CD4-positive, alpha-beta T cell (primary cell): ENCODE results near the gene SRSF10. TPM values are rescaled to one million over a fixed set of nuclear protein-coding genes. Genes with fewer than 3 reads are reported as not detected.

ENCODE experiments used
- ATAC-seq: fragments of 200-7000 bp; cut with Tn5 transposase; one replicate; pipeline ENCODE4 v1.10.0; 2022; ENCODE audit warnings: mild to moderate bottlenecking; ENCODE audit not compliant: poor library complexity
- CTCF ChIA-PET: fragments of 350-600 bp; sonication (Branson Sonifier 250); formaldehyde crosslinking; loops from one replicate; lab custom pipeline; 2021; ENCODE audit warnings: antibody characterized with exemption, inconsistent platforms; lab: Charles Lee
- POLR2A ChIA-PET: fragments of 350-600 bp; sonication (Branson Sonifier 250); formaldehyde crosslinking; loops from one replicate; lab custom pipeline; 2021; ENCODE audit warnings: antibody characterized with exemption, inconsistent platforms; lab: Charles Lee
- DNase-seq, 14 experiments: peaks; one replicate each; pipeline ENCODE4 v3.0.0-alpha.2; 2013 to 2020; ENCODE audit warnings: mixed read lengths in 2 of 14
- H3K27ac ChIP-seq, 2 donors: one replicate each; pipeline versions ENCODE4 v1.5.1 to v1.7.0; 2013; ENCODE audit warnings: low read length in 2 of 2, low read depth in 1 of 2, mild to moderate bottlenecking in 1 of 2
- H3K27me3 ChIP-seq, 2 experiments: 1 replicate in 1 of 2; 2 replicates in 1 of 2; pipeline versions ENCODE4 v1.6.1 to v1.7.0; 2013; ENCODE audit warnings: low read length in 2 of 2, control low read depth in 1 of 2, mild to moderate bottlenecking in 1 of 2, moderate library complexity in 1 of 2; ENCODE audit not compliant: insufficient read depth in 2 of 2, control insufficient read depth in 1 of 2
- H3K36me3 ChIP-seq: one replicate; pipeline ENCODE4 v1.6.1; 2013; ENCODE audit warnings: low read length, control low read depth; ENCODE audit not compliant: insufficient read depth
- H3K4me1 ChIP-seq: one replicate; pipeline ENCODE4 v1.6.1; 2013; ENCODE audit warnings: low read length, control low read depth; ENCODE audit not compliant: insufficient read depth
- H3K4me3 ChIP-seq: one replicate; pipeline ENCODE4 v1.5.1; 2013; ENCODE audit warnings: mild to moderate bottlenecking, low read length, moderate library complexity
- H3K9me3 ChIP-seq, 2 experiments: 1 replicate in 1 of 2; 2 replicates in 1 of 2; pipeline versions ENCODE4 v1.6.1 to v1.7.0; 2013; ENCODE audit warnings: low read length in 2 of 2, mild to moderate bottlenecking in 2 of 2, control low read depth in 1 of 2, moderate library complexity in 1 of 2; ENCODE audit not compliant: control insufficient read depth in 1 of 2, insufficient read depth in 1 of 2
- H3K27ac Mint-ChIP-seq: one replicate; pipeline ENCODE4 v1.8.0; 2020; ENCODE audit warnings: mixed read lengths
- H3K27me3 Mint-ChIP-seq: one replicate; pipeline ENCODE4 v1.8.0; 2021; ENCODE audit warnings: mixed read lengths
- H3K36me3 Mint-ChIP-seq: one replicate; pipeline ENCODE4 v1.8.0; 2021; ENCODE audit warnings: low read depth, mixed read lengths
- H3K4me1 Mint-ChIP-seq: one replicate; pipeline ENCODE4 v1.8.0; 2021; ENCODE audit warnings: low read depth, mixed read lengths
- H3K4me3 Mint-ChIP-seq: one replicate; pipeline ENCODE4 v1.8.0; 2020; ENCODE audit warnings: mild to moderate bottlenecking, mixed read lengths
- H3K9me3 Mint-ChIP-seq: one replicate; pipeline ENCODE4 v1.8.0; 2020; ENCODE audit warnings: mixed read lengths
- intact Hi-C, 2 experiments: fragments of 100-400 bp; cut with DNase I in 1 of 2; cut with micrococcal nuclease in 1 of 2; formaldehyde crosslinking; loops; one replicate each; pipeline versions ENCODE4 v1.15.1 to v1.9.0; 2023 to 2025; cut with DNase I, micrococcal nuclease
- total RNA-seq, 174 experiments: library from RNA in 2 of 174; stranded (reverse) in 2 of 174; gene quantifications; one replicate each; pipeline ENCODE4 v1.2.3 and lab custom pipeline; 2021 to 2026
- TF ChIP-seq, protein P1 (sequence below): fragments of 200-600 bp; IDR thresholded peaks from one replicate; pipeline ENCODE4 v1.8.0; 2022; ENCODE audit warnings: antibody characterized with exemption, mild to moderate bottlenecking

The SRSF10 gene
- total RNA-seq, 2 experiments from 2014 or later, result 346 to 356 TPM

DNA sequence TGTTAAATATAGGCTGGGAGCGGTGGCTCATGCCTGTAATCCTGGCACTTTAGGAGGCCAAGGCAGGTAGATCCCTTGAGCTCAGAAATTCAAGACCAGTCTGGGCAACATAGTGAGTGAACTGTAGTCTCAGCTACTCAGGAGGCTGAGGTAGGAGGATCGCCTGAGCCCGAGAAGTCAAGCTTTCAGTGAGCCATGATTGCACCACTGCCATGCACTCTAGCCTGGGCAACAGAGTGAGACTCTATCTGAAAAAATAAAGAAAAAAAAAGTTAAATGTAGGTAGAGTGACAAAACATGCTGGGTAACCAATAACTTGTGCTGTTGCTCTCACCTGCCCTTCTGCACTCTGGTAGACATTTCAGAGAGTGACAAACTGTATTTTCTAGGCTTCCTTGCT lies 25.0 kb upstream of the SRSF10 start:
- ATAC-seq (no peak), DNase-seq (no peak)
- H3K36me3 ChIP-seq, result no peaks in the 10 kb centered on the region
- Mint-ChIP-seq H3K27ac (no peak overlapping the region), H3K27me3 (peaks cover 12% of the 10 kb centered on the region), H3K36me3 (no peaks in the 10 kb centered on the region), H3K9me3 (no peaks in the 10 kb centered on the region), H3K4me1 (no peaks in the 10 kb centered on the region), H3K4me3 (no peak overlapping the region)
- peaks cover 0 to 5% of the 10 kb centered on the region in 2 experiments for H3K27me3 ChIP-seq
- ChIA-PET CTCF (no interaction called here), POLR2A (interaction anchor here (0.6 kb wide), 1 partner anchor 89 kb away, joined by 3 read pairs; no protein-coding TSS in a partner anchor)
- H3K4me1 ChIP-seq, result no peaks in the 10 kb centered on the region
- H3K9me3 ChIP-seq, result no peaks in the 10 kb centered on the region
- TF ChIP-seq, protein P1, sequence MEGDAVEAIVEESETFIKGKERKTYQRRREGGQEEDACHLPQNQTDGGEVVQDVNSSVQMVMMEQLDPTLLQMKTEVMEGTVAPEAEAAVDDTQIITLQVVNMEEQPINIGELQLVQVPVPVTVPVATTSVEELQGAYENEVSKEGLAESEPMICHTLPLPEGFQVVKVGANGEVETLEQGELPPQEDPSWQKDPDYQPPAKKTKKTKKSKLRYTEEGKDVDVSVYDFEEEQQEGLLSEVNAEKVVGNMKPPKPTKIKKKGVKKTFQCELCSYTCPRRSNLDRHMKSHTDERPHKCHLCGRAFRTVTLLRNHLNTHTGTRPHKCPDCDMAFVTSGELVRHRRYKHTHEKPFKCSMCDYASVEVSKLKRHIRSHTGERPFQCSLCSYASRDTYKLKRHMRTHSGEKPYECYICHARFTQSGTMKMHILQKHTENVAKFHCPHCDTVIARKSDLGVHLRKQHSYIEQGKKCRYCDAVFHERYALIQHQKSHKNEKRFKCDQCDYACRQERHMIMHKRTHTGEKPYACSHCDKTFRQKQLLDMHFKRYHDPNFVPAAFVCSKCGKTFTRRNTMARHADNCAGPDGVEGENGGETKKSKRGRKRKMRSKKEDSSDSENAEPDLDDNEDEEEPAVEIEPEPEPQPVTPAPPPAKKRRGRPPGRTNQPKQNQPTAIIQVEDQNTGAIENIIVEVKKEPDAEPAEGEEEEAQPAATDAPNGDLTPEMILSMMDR, result no peak
- intact Hi-C loops, result no loop called here
- H3K4me3 ChIP-seq, result no peak overlapping the region
- H3K27ac ChIP-seq, result no peak overlapping the region

DNA sequence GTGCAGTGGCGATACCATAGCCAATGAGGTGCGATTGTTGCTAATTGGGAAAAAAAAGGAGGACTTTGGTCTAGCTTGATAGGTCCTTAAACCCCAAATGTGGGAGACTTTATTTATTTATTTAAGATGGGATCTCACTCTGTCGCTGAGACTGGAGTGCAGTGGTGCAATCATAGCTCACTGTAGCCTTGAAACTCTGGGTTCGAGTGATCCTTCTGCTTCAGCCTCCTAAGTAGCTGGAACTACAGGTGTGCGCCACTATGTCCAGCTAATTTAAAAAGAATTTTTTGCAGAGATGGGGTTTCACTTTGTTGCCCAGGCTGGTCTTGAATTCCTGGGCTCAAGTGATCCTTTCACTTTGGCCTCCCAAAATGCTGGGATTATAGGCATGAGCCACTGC lies 24.0 kb upstream of the SRSF10 start:
- Mint-ChIP-seq H3K4me1 (no peaks in the 10 kb centered on the region), H3K36me3 (no peaks in the 10 kb centered on the region), H3K27me3 (peaks cover 5% of the 10 kb centered on the region), H3K4me3 (no peak overlapping the region), H3K27ac (no peak overlapping the region), H3K9me3 (no peaks in the 10 kb centered on the region)
- ChIA-PET CTCF (interaction anchor here (0.6 to 1.4 kb wide), 3 partner anchors 20 to 24 kb away, joined by 3 read pairs; no protein-coding TSS in a partner anchor), POLR2A (no interaction called here)
- TF ChIP-seq, protein P1, result no peak
- H3K27me3 ChIP-seq, result no peaks in the 10 kb centered on the region
- intact Hi-C loops, result no loop called here
- no peak for DNase-seq
- H3K4me3 ChIP-seq, result no peak overlapping the region
- H3K4me1 ChIP-seq, result no peaks in the 10 kb centered on the region
- no peak overlapping the region for H3K27ac ChIP-seq
- ATAC-seq, result no peak
- no peaks in the 10 kb centered on the region for H3K9me3 ChIP-seq
- no peaks in the 10 kb centered on the region for H3K36me3 ChIP-seq

DNA sequence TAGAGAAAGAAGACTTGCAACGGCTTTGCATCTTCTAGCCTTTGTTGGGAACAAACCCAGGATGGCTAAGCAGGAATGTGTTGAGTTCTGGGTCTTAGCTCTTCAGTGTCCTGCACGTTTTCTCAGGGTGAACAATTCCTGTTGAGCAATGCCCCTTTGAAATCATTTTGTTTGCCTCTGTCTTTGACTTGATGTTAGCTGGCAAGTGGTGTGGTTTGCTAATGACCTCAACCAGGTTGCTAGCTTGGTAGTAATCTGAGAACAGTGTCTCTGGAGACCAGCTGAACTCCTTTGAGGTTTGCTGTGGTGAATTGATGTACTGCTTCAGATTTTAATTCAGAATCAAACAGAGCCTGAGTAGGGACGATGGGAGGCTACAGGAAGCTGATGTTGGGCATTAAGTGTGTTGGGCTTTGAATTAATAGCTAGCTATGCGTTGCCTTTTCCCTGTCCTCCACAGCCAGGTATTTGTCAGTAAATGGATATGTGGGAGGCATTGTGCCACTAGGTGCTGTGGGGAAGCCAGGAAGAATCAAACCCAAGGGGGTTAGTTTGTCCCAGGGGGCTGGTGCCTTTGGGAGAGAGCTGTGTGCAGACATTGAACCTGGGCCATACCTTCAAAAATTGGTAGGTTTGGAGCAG lies 23.3 kb upstream of the SRSF10 start:
- ChIA-PET CTCF (interaction anchor here (0.6 to 1.4 kb wide), 2 partner anchors 21 to 23 kb away, joined by 3 read pairs; no protein-coding TSS in a partner anchor), POLR2A (no interaction called here)
- TF ChIP-seq, protein P1, result no peak
- Histone ChIP-seq H3K9me3 (no peaks in the 10 kb centered on the region), H3K27ac (no peak overlapping the region), H3K4me3 (no peak overlapping the region), H3K4me1 (no peaks in the 10 kb centered on the region), H3K36me3 (no peaks in the 10 kb centered on the region), H3K27me3 (no peaks in the 10 kb centered on the region)
- ATAC-seq (no peak), DNase-seq (no peak)
- intact Hi-C loops, result no loop called here
- Mint-ChIP-seq H3K36me3 (no peaks in the 10 kb centered on the region), H3K27me3 (peaks cover 5% of the 10 kb centered on the region), H3K9me3 (no peaks in the 10 kb centered on the region), H3K4me1 (no peaks in the 10 kb centered on the region), H3K4me3 (no peak overlapping the region), H3K27ac (no peak overlapping the region)
